Measurements from ENCODE around the gene RPS24.

RPS24 gene

GRCh38 chr10:78028438-78029268 lies 5.0 kb upstream of the RPS24 start:
- Histone ChIP-seq H3K4me3 (ENCODE audit: low read length) (peak overlapping the region; percentile 97), H3K4me2 (ENCODE audit: low read length) (peak overlapping the region; percentile 93), H3K36me3 (ENCODE audit: insufficient read depth, low read length) (peaks cover 25% of the 10 kb centered on the region), H3K9me3 (replicated peaks; ENCODE audit: low read length) (no peaks in the 10 kb centered on the region), H3K27me3 (ENCODE audit: control insufficient read depth, insufficient read depth, low read length) (no peaks in the 10 kb centered on the region), H3K9ac (ENCODE audit: low read depth, low read length) (peak overlapping the region; percentile 97), H3K4me1 (ENCODE audit: control insufficient read depth, insufficient read depth, low read length) (peaks cover 34% of the 10 kb centered on the region)

- Histone ChIP-seq H3K9me3 (replicated peaks; ENCODE audit: low read length) (no peaks in the 10 kb centered on the region), H3K36me3 (ENCODE audit: insufficient read depth, low read length) (peaks cover 18% of the 10 kb centered on the region), H3K4me3 (ENCODE audit: low read length) (peak within 1 kb of the TSS; percentile 97), H3K9ac (ENCODE audit: low read depth, low read length) (peak within 1 kb of the TSS; percentile 97), H3K27me3 (ENCODE audit: control insufficient read depth, insufficient read depth, low read length) (no peaks in the 10 kb centered on the region), H3K4me1 (ENCODE audit: control insufficient read depth, insufficient read depth, low read length) (peaks cover 34% of the 10 kb centered on the region), H3K4me2 (ENCODE audit: low read length) (peak within 1 kb of the TSS; percentile 93)
Observed at GRCh38 chr10:78029269-78030226, 4.1 kb upstream of the RPS24 start, which contains the start of gene POLR3A. Gene POLR3A, minus strand, starts transcription at chr10:78029515. Its CDS starts 108 bp downstream, at chr10:78029407.

- H3K4me3 ChIP-seq (ENCODE audit: low read length) = peak overlapping the region; percentile 69
- H3K9me3 ChIP-seq (replicated peaks; ENCODE audit: low read length) = no peaks in the 10 kb centered on the region
- peaks cover 41% of the 10 kb centered on the region for H3K4me1 ChIP-seq (ENCODE audit: control insufficient read depth, insufficient read depth, low read length)
- H3K36me3 ChIP-seq (ENCODE audit: insufficient read depth, low read length) = peaks cover 39% of the 10 kb centered on the region
- H3K4me2 ChIP-seq (ENCODE audit: low read length) = peak overlapping the region; percentile 88
- peak overlapping the region; percentile 68 for H3K9ac ChIP-seq (ENCODE audit: low read depth, low read length)
- no peaks in the 10 kb centered on the region for H3K27me3 ChIP-seq (ENCODE audit: control insufficient read depth, insufficient read depth, low read length)
Observed at GRCh38 chr10:78033387-78033636, 351 bp upstream of the RPS24 start.

GRCh38 chr10:78035025-78035424 lies 1.4 kb downstream of the RPS24 start:
- Histone ChIP-seq H3K36me3 (ENCODE audit: insufficient read depth, low read length) (peaks cover 56% of the 10 kb centered on the region), H3K4me1 (ENCODE audit: control insufficient read depth, insufficient read depth, low read length) (peaks cover 35% of the 10 kb centered on the region), H3K4me2 (ENCODE audit: low read length) (peak overlapping the region; percentile 89), H3K9me3 (replicated peaks; ENCODE audit: low read length) (no peaks in the 10 kb centered on the region), H3K27me3 (ENCODE audit: control insufficient read depth, insufficient read depth, low read length) (no peaks in the 10 kb centered on the region), H3K4me3 (ENCODE audit: low read length) (peak overlapping the region; percentile 87), H3K9ac (ENCODE audit: low read depth, low read length) (peak overlapping the region; percentile 91)

- Histone ChIP-seq H3K27me3 (ENCODE audit: control insufficient read depth, insufficient read depth, low read length) (no peaks in the 10 kb centered on the region), H3K4me1 (ENCODE audit: control insufficient read depth, insufficient read depth, low read length) (peaks cover 34% of the 10 kb centered on the region), H3K4me3 (ENCODE audit: low read length) (peak overlapping the region; percentile 87), H3K36me3 (ENCODE audit: insufficient read depth, low read length) (peaks cover 60% of the 10 kb centered on the region), H3K9me3 (replicated peaks; ENCODE audit: low read length) (no peaks in the 10 kb centered on the region), H3K4me2 (ENCODE audit: low read length) (peak overlapping the region; percentile 89), H3K9ac (ENCODE audit: low read depth, low read length) (peak overlapping the region; percentile 91)
Observed at GRCh38 chr10:78035437-78035836, 1.8 kb downstream of the RPS24 start.

- peaks cover 66% of the 10 kb centered on the region for H3K36me3 ChIP-seq (ENCODE audit: insufficient read depth, low read length)
- peak overlapping the region; percentile 91 for H3K9ac ChIP-seq (ENCODE audit: low read depth, low read length)
Observed at GRCh38 chr10:78035933-78036583, 2.4 kb downstream of the RPS24 start.

GRCh38 chr10:78038105-78038504 lies 4.4 kb downstream of the RPS24 start:
- peaks cover 84% of the 10 kb centered on the region for H3K36me3 ChIP-seq (ENCODE audit: insufficient read depth, low read length)

More at GRCh38 chr10:78035933-78036583, 2.4 kb downstream of the RPS24 start:
- Histone ChIP-seq H3K4me2 (ENCODE audit: low read length) (peak overlapping the region; percentile 89), H3K4me3 (ENCODE audit: low read length) (peak overlapping the region; percentile 87), H3K9me3 (replicated peaks; ENCODE audit: low read length) (no peaks in the 10 kb centered on the region), H3K27me3 (ENCODE audit: control insufficient read depth, insufficient read depth, low read length) (no peaks in the 10 kb centered on the region), H3K4me1 (ENCODE audit: control insufficient read depth, insufficient read depth, low read length) (peaks cover 34% of the 10 kb centered on the region)

GRCh38 chr10:78038791-78039547 lies 5.3 kb downstream of the RPS24 start:
- H3K4me2 ChIP-seq (ENCODE audit: low read length) = peak overlapping the region; percentile 42
- H3K27me3 ChIP-seq (ENCODE audit: control insufficient read depth, insufficient read depth, low read length) = no peaks in the 10 kb centered on the region
- no peak overlapping the region for H3K9ac ChIP-seq (ENCODE audit: low read depth, low read length)
- no peaks in the 10 kb centered on the region for H3K9me3 ChIP-seq (replicated peaks; ENCODE audit: low read length)
- H3K4me3 ChIP-seq (ENCODE audit: low read length) = no peak overlapping the region
- H3K4me1 ChIP-seq (ENCODE audit: control insufficient read depth, insufficient read depth, low read length) = peaks cover 52% of the 10 kb centered on the region
- H3K36me3 ChIP-seq (ENCODE audit: insufficient read depth, low read length) = peaks cover 84% of the 10 kb centered on the region

More at GRCh38 chr10:78038105-78038504, 4.4 kb downstream of the RPS24 start:
- peak overlapping the region; percentile 62 for H3K4me2 ChIP-seq (ENCODE audit: low read length)
- H3K27me3 ChIP-seq (ENCODE audit: control insufficient read depth, insufficient read depth, low read length) = no peaks in the 10 kb centered on the region
- H3K4me1 ChIP-seq (ENCODE audit: control insufficient read depth, insufficient read depth, low read length) = peaks cover 43% of the 10 kb centered on the region
- H3K4me3 ChIP-seq (ENCODE audit: low read length) = no peak overlapping the region
- H3K9me3 ChIP-seq (replicated peaks; ENCODE audit: low read length) = no peaks in the 10 kb centered on the region
- no peak overlapping the region for H3K9ac ChIP-seq (ENCODE audit: low read depth, low read length)

GRCh38 chr10:78039743-78040142 lies 6.1 kb downstream of the RPS24 start:
- Histone ChIP-seq H3K9ac (ENCODE audit: low read depth, low read length) (no peak overlapping the region), H3K27me3 (ENCODE audit: control insufficient read depth, insufficient read depth, low read length) (no peaks in the 10 kb centered on the region), H3K4me3 (ENCODE audit: low read length) (no peak overlapping the region), H3K4me2 (ENCODE audit: low read length) (no peak overlapping the region), H3K4me1 (ENCODE audit: control insufficient read depth, insufficient read depth, low read length) (peaks cover 59% of the 10 kb centered on the region), H3K36me3 (ENCODE audit: insufficient read depth, low read length) (peaks cover 80% of the 10 kb centered on the region), H3K9me3 (replicated peaks; ENCODE audit: low read length) (no peaks in the 10 kb centered on the region)

GRCh38 chr10:78041170-78042057 lies 7.8 kb downstream of the RPS24 start:
- peaks cover 42% of the 10 kb centered on the region for H3K4me1 ChIP-seq (ENCODE audit: control insufficient read depth, insufficient read depth, low read length)
- H3K4me3 ChIP-seq (ENCODE audit: low read length) = no peak overlapping the region
- H3K36me3 ChIP-seq (ENCODE audit: insufficient read depth, low read length) = peaks cover 63% of the 10 kb centered on the region
- no peaks in the 10 kb centered on the region for H3K27me3 ChIP-seq (ENCODE audit: control insufficient read depth, insufficient read depth, low read length)
- no peak overlapping the region for H3K4me2 ChIP-seq (ENCODE audit: low read length)
- no peaks in the 10 kb centered on the region for H3K9me3 ChIP-seq (replicated peaks; ENCODE audit: low read length)
- no peak overlapping the region for H3K9ac ChIP-seq (ENCODE audit: low read depth, low read length)
